Thyroid gland (tissue), 4 donors: ENCODE data around the gene RHEBL1. TPM values are rescaled to one million over a fixed set of nuclear protein-coding genes. Genes with fewer than 3 reads are reported as not detected.

Source experiments
- DNase-seq, 2 donors: peaks; one replicate each; pipeline ENCODE4 v3.0.0-alpha.2; 2019
- H3K27ac ChIP-seq, 3 donors: fragments of 200-600 bp; sonication (generic); 1 replicate in 2 of 3; 2 replicates in 1 of 3; pipeline ENCODE4 v1.5.1; 2016 to 2019; ENCODE audit warnings: mild to moderate bottlenecking in 1 of 3, moderate library complexity in 1 of 3
- H3K27me3 ChIP-seq: fragments of 200-600 bp; sonication (generic); one replicate; pipeline ENCODE4 v1.5.1; 2019
- H3K36me3 ChIP-seq, 2 donors: fragments of 200-600 bp; sonication (generic); one replicate each; pipeline ENCODE4 v1.5.1; 2016 to 2019
- H3K4me1 ChIP-seq, 2 donors: fragments of 200-600 bp; sonication (generic); one replicate each; pipeline ENCODE4 v1.5.1; 2017 to 2019
- H3K4me3 ChIP-seq, 3 donors: fragments of 200-600 bp; sonication (generic); replicated peaks in 1 of 3; 1 replicate in 2 of 3; 2 replicates in 1 of 3; pipeline ENCODE4 v1.5.1; 2016; ENCODE audit warnings: mild to moderate bottlenecking in 1 of 3
- H3K9me3 ChIP-seq: fragments of 200-600 bp; sonication (generic); one replicate; pipeline ENCODE4 v1.5.1; 2017
- CTCF ChIP-seq, 6 experiments: fragments of 200-600 bp in 3 of 6; fragments of 450-650 bp in 3 of 6; sonication (generic) in 3 of 6; IDR thresholded peaks; one replicate each; pipeline ENCODE4 v1.5.1; 2016 to 2019; ENCODE audit warnings: antibody characterized with exemption in 6 of 6, mild to moderate bottlenecking in 2 of 6, inconsistent platforms in 1 of 6, moderate library complexity in 1 of 6
- POLR2A ChIP-seq, 2 donors: fragments of 450-650 bp; IDR thresholded peaks; one replicate each; pipeline ENCODE4 v1.6.1; 2017; ENCODE audit warnings: antibody characterized with exemption in 2 of 2, mild to moderate bottlenecking in 2 of 2, moderate library complexity in 1 of 2
- WGBS, 2 donors: methylation state at CpG; one replicate each; pipeline ENCODE4 v1.1.5; 2017; 5-methylcytosine and 5-hydroxymethylcytosine counted together
- intact Hi-C: fragments of 100-400 bp; cut with DNase I; formaldehyde crosslinking; loops from one replicate; pipeline ENCODE4 v1.15.1; 2023
- total RNA-seq, 4 donors: library from RNA; depleted of rRNA; stranded (reverse); fragments of >200 nt; gene quantifications; one replicate each; pipeline ENCODE4 v1.2.3, GENCODE V29; 2016

The RHEBL1 gene
- total RNA-seq, 4 donors from 2014 or later, result 0.98 TPM; not detected in 3

- intact Hi-C loops, result no loop called here
- DNase-seq, result no peak
- H3K27me3 ChIP-seq, result no peaks in the 10 kb centered on the region
- H3K4me1 ChIP-seq, result no peaks in the 10 kb centered on the region
- H3K4me3 ChIP-seq, result no peak overlapping the region
- TF ChIP-seq CTCF (IDR thresholded peaks at IDR 0.05), result no peak
- no peak for TF ChIP-seq POLR2A (IDR thresholded peaks at IDR 0.05)
- peaks cover 57 to 77% of the 10 kb centered on the region in 2 donors for H3K36me3 ChIP-seq
- H3K9me3 ChIP-seq, result no peaks in the 10 kb centered on the region
- no peak overlapping the region for H3K27ac ChIP-seq
- whole genome bisulfite sequencing, 2 donors, result 95 to 98% methylated on average over 23 to 26 of the region's 26 CpGs
These were observed 42.9 kb downstream of the RHEBL1 start for GRCh38 chr12:49026678-49027480.

- H3K27ac ChIP-seq, result no peak overlapping the region
- TF ChIP-seq CTCF (IDR thresholded peaks at IDR 0.05) (no peak), POLR2A (IDR thresholded peaks at IDR 0.05) (no peak)
- no peaks in the 10 kb centered on the region for H3K27me3 ChIP-seq
- no peak for DNase-seq
- 95 to 98% methylated on average over 21 of the region's 21 CpGs for WGBS, 2 donors
- no peaks in the 10 kb centered on the region for H3K9me3 ChIP-seq
- intact Hi-C loops, result no loop called here
- H3K4me1 ChIP-seq, result no peaks in the 10 kb centered on the region
- no peak overlapping the region for H3K4me3 ChIP-seq
- peaks cover 59 to 80% of the 10 kb centered on the region in 2 donors for H3K36me3 ChIP-seq
These were observed 43.7 kb downstream of the RHEBL1 start for GRCh38 chr12:49026101-49026500.

- intact Hi-C loops, result no loop called here
- Histone ChIP-seq H3K9me3 (no peaks in the 10 kb centered on the region), H3K27ac (no peak overlapping the region), H3K36me3 (peaks cover 60 to 79% of the 10 kb centered on the region in 2 donors), H3K27me3 (no peaks in the 10 kb centered on the region), H3K4me3 (no peak overlapping the region), H3K4me1 (no peaks in the 10 kb centered on the region)
- no peak for DNase-seq
- WGBS, 2 donors, result 92 to 95% methylated on average over 4 of the region's 4 CpGs
- no peak for TF ChIP-seq POLR2A (IDR thresholded peaks at IDR 0.05)
These were observed 44.3 kb downstream of the RHEBL1 start for GRCh38 chr12:49025463-49025862.

- Histone ChIP-seq H3K36me3 (peaks cover 60 to 79% of the 10 kb centered on the region in 2 donors), H3K27me3 (no peaks in the 10 kb centered on the region), H3K4me3 (no peak overlapping the region), H3K27ac (no peak overlapping the region), H3K9me3 (no peaks in the 10 kb centered on the region), H3K4me1 (no peaks in the 10 kb centered on the region)
- intact Hi-C loops, result no loop called here
- DNase-seq, result no peak
- 91 to 93% methylated on average over 11 to 12 of the region's 12 CpGs for WGBS, 2 donors
- no peak for TF ChIP-seq POLR2A (IDR thresholded peaks at IDR 0.05)
These were observed 45.2 kb downstream of the RHEBL1 start for GRCh38 chr12:49024543-49024942.

- H3K36me3 ChIP-seq, result peaks cover 60 to 77% of the 10 kb centered on the region in 2 donors
- no peaks in the 10 kb centered on the region for H3K9me3 ChIP-seq
- intact Hi-C loops, result no loop called here
- no peak overlapping the region for H3K4me3 ChIP-seq
- no peaks in the 10 kb centered on the region for H3K27me3 ChIP-seq
- no peak overlapping the region for H3K27ac ChIP-seq
- H3K4me1 ChIP-seq, result no peaks in the 10 kb centered on the region
- TF ChIP-seq CTCF (IDR thresholded peaks at IDR 0.05), result no peak
- no peak for TF ChIP-seq POLR2A (IDR thresholded peaks at IDR 0.05)
- DNase-seq, result no peak
- 91 to 99% methylated on average over 2 of the region's 2 CpGs for WGBS, 2 donors
These were observed 46.0 kb downstream of the RHEBL1 start for GRCh38 chr12:49023812-49024211.

GRCh38 chr12:49022558-49023178 is 47.1 kb downstream of the RHEBL1 start:
- Histone ChIP-seq H3K27ac (no peak overlapping the region), H3K4me3 (no peak overlapping the region), H3K27me3 (no peaks in the 10 kb centered on the region), H3K36me3 (peaks cover 56 to 66% of the 10 kb centered on the region in 2 donors), H3K4me1 (peaks cover 3 to 6% of the 10 kb centered on the region in 2 donors), H3K9me3 (no peaks in the 10 kb centered on the region)
- WGBS, 2 donors, result 91 to 93% methylated on average over 15 of the region's 15 CpGs
- no peak for DNase-seq
- no peak for TF ChIP-seq CTCF (IDR thresholded peaks at IDR 0.05)
- no peak for TF ChIP-seq POLR2A (IDR thresholded peaks at IDR 0.05)
- intact Hi-C loops, result no loop called here
